DOHH2 (cell line): ENCODE results near the gene PTPN21.
A peak's percentile ranks its signal among the peaks of the same experiment; 100 is the strongest.

Experiments
- H3F3A ChIP-seq: fragments of 200-600 bp; sonication (generic), shearing (Covaris generic); 2 replicates; pipeline ENCODE4 v1.6.0; 2016; ENCODE audit warnings: antibody characterized with exemption, mild to moderate bottlenecking; ENCODE audit not compliant: control insufficient read depth, insufficient read depth
- H3K27ac ChIP-seq: fragments of 200-600 bp; sonication (generic); 2 replicates; pipeline ENCODE4 v1.5.1; 2014; ENCODE audit warnings: low read depth, mild to moderate bottlenecking, low read length, moderate library complexity
- H3K27me3 ChIP-seq: fragments of 200-600 bp; sonication (generic); 2 replicates; pipeline ENCODE4 v1.6.1; 2014; ENCODE audit warnings: mild to moderate bottlenecking, low read length, mixed read lengths; ENCODE audit not compliant: control insufficient read depth
- H3K36me3 ChIP-seq: fragments of 200-600 bp; sonication (generic); 2 replicates; pipeline ENCODE4 v1.6.1; 2014; ENCODE audit warnings: mild to moderate bottlenecking, low read length, moderate library complexity, mixed read lengths; ENCODE audit not compliant: control insufficient read depth
- H3K4me1 ChIP-seq: fragments of 200-600 bp; sonication (generic); 2 replicates; pipeline ENCODE4 v1.6.1; 2014; ENCODE audit warnings: mild to moderate bottlenecking, low read length, mixed read lengths; ENCODE audit not compliant: control insufficient read depth
- H3K4me2 ChIP-seq: fragments of 200-600 bp; sonication (generic); 2 replicates; pipeline ENCODE4 v1.6.0; 2014; ENCODE audit warnings: mild to moderate bottlenecking, low read length, moderate library complexity
- H3K4me3 ChIP-seq: fragments of 200-600 bp; sonication (generic); 2 replicates; pipeline ENCODE4 v1.5.1; 2014; ENCODE audit warnings: mild to moderate bottlenecking, low read length, mixed read lengths
- H3K79me2 ChIP-seq: fragments of 200-600 bp; sonication (generic); 2 replicates; pipeline ENCODE4 v1.6.1; 2014; ENCODE audit warnings: mild to moderate bottlenecking, low read length, mixed read lengths; ENCODE audit not compliant: control insufficient read depth
- H3K9me2 ChIP-seq: fragments of 200-600 bp; sonication (generic); replicated peaks from 2 replicates; pipeline ENCODE4 v1.6.1; 2014; ENCODE audit warnings: mild to moderate bottlenecking, low read length, mixed read lengths; ENCODE audit not compliant: control insufficient read depth
- H3K9me3 ChIP-seq: fragments of 200-600 bp; sonication (generic); 2 replicates; pipeline ENCODE4 v1.6.1; 2014; ENCODE audit warnings: antibody characterized with exemption, low read length, mixed read lengths; ENCODE audit not compliant: control insufficient read depth, insufficient read depth
- H4K20me1 ChIP-seq: fragments of 200-600 bp; sonication (generic); 2 replicates; pipeline ENCODE4 v1.6.0; 2014; ENCODE audit warnings: low read depth, mild to moderate bottlenecking, antibody characterized with exemption, low read length, moderate library complexity; ENCODE audit not compliant: control insufficient read depth, insufficient read depth
- EZH2phosphoT487 ChIP-seq: fragments of 200-600 bp; sonication (generic); IDR thresholded peaks from 2 replicates; pipeline ENCODE4 v1.6.1; 2017; ENCODE audit warnings: borderline replicate concordance, mild to moderate bottlenecking, antibody characterized with exemption, low read length, moderate library complexity, mixed read lengths
- TF ChIP-seq, protein P1 (sequence below): fragments of 200-600 bp; sonication (generic); IDR thresholded peaks from one replicate; pipeline ENCODE4 v1.5.1; 2014; ENCODE audit warnings: antibody characterized with exemption, mild to moderate bottlenecking, low read depth, low read length; ENCODE audit not compliant: poor library complexity, severe bottlenecking

The PTPN21 gene

DNA sequence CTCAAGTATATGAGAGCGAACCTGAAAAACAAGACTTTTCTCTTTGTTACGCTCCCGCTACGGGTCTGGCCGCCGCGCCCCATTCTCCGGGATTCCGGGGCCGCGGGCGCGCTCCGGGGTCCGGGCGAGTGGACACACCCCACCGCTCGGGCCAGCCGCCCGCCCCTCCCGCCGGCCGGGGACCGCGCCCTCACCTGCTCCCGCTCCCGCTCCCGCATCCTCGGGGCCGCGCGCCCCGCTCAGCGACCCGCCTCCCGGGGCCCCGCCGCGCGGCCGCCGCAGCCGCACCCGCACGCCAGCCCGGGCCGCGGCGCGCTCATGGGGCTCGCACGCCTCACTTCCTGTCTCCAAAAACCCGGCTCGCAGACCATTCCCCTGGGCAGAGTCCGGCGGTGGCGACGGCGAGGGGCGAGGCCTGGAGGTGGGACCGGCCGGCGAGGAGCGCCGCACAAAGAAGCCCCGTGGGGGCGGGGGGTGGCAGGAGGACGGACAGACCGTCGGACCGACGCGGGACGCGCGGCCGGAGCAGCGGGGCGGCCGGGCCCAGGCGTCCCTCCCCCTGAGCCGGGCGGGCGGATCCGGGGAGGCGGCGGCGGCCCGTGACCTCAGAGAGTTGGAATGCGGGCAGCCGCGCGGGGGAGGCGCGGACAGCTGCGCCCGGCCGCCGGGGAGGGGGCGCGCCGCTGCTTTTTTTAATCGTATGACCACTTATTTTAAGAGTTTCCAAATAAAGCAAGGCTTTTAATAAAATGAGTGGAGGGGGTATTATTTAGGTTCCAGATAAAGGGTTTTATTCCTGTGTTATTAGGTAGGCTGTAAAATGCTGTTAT lies at the start of gene PTPN21:
TSS of gene PTPN21 (minus strand) at position 551 of the 830 bp plus-strand sequence. CDS start 4,590 bp downstream, outside the sequence.
- H4K20me1 ChIP-seq: no peaks in the 10 kb centered on the region
- no peaks in the 10 kb centered on the region for H3K79me2 ChIP-seq
- peak; percentile 99 for TF ChIP-seq EZH2phosphoT487
- TF ChIP-seq, protein P1, sequence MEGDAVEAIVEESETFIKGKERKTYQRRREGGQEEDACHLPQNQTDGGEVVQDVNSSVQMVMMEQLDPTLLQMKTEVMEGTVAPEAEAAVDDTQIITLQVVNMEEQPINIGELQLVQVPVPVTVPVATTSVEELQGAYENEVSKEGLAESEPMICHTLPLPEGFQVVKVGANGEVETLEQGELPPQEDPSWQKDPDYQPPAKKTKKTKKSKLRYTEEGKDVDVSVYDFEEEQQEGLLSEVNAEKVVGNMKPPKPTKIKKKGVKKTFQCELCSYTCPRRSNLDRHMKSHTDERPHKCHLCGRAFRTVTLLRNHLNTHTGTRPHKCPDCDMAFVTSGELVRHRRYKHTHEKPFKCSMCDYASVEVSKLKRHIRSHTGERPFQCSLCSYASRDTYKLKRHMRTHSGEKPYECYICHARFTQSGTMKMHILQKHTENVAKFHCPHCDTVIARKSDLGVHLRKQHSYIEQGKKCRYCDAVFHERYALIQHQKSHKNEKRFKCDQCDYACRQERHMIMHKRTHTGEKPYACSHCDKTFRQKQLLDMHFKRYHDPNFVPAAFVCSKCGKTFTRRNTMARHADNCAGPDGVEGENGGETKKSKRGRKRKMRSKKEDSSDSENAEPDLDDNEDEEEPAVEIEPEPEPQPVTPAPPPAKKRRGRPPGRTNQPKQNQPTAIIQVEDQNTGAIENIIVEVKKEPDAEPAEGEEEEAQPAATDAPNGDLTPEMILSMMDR: no peak
- peaks cover 25% of the 10 kb centered on the region for H3K4me1 ChIP-seq
- peaks cover 38% of the 10 kb centered on the region for H3K27me3 ChIP-seq
- H3K4me3 ChIP-seq: peak within 1 kb of the TSS; percentile 66
- no peaks in the 10 kb centered on the region for H3K9me2 ChIP-seq
- H3K27ac ChIP-seq: no peak within 1 kb of the TSS
- no peaks in the 10 kb centered on the region for H3K36me3 ChIP-seq
- H3K9me3 ChIP-seq: no peaks in the 10 kb centered on the region
- H3F3A ChIP-seq: no peaks in the 10 kb centered on the region
- H3K4me2 ChIP-seq: peak within 1 kb of the TSS; percentile 66

DNA sequence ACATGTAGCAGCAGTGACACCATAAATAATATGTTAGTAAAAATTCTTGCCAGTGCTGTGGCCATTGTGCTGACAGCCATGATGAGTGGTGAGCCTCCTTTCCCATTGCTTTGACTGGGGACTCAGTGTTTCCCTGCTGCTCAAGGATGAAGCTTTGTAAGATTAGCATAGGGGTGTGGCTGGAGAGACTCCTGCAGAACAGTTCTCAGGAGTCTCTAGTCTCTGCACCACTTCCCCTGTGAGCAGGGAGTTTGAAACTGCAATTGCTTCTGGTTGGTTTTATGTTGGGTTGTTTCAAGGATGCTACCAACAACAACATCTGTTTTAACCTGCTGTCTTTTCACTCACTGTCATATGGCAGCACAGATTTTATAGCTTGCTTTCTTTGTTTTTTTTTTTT lies 49.4 kb upstream of the PTPN21 start:
- H3K36me3 ChIP-seq: peaks cover 90% of the 10 kb centered on the region
- TF ChIP-seq EZH2phosphoT487: no peak
- TF ChIP-seq, protein P1: no peak
- H3K27me3 ChIP-seq: no peaks in the 10 kb centered on the region
- H3K79me2 ChIP-seq: no peaks in the 10 kb centered on the region
- no peaks in the 10 kb centered on the region for H3K9me2 ChIP-seq
- H4K20me1 ChIP-seq: no peaks in the 10 kb centered on the region; the same call in 1 of the 2 replicates
- no peaks in the 10 kb centered on the region for H3K9me3 ChIP-seq
- H3F3A ChIP-seq: no peaks in the 10 kb centered on the region
- H3K4me2 ChIP-seq: no peak overlapping the region
- H3K27ac ChIP-seq: no peak overlapping the region
- H3K4me3 ChIP-seq: no peak overlapping the region
- peaks cover 11% of the 10 kb centered on the region for H3K4me1 ChIP-seq

DNA sequence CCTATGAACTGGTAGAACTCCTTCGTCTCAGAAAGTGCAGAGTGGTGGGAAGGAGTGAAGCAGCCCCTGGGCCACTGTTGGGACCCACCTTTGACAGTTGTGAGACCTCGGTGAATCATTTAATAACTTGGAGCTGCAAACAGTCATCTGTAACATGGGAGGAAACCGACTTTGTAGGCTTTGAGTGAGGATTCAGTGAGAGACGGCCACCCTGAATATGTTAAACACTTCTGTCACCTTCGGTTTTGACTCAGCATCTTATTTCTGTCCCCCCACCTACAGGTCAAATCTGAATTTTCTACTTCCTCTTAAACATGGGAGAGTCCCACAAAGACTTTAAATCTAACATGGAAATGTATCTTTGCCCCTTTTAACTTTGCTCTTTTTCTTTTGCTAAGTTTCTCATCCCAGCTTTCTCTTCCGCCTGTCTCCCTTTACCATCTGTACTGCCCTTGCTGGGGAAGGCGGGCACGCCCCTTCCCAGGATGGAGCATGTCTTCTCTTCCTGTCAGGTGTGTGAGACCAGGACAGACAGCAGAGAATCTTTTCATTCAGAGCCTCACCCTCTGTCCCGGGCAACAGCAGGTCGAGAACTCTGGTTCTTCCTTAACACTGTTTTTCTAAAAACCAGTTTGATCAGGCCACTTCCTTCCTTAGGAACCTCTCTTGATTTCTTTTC lies 45.1 kb upstream of the PTPN21 start:
- H3K27ac ChIP-seq: no peak overlapping the region
- TF ChIP-seq, protein P1: no peak
- no peak for TF ChIP-seq EZH2phosphoT487
- H3F3A ChIP-seq: no peaks in the 10 kb centered on the region
- H3K9me3 ChIP-seq: no peaks in the 10 kb centered on the region
- peaks cover 89% of the 10 kb centered on the region for H3K36me3 ChIP-seq
- H3K4me3 ChIP-seq: no peak overlapping the region
- no peaks in the 10 kb centered on the region for H3K79me2 ChIP-seq
- H3K4me1 ChIP-seq: peaks cover 11% of the 10 kb centered on the region
- H4K20me1 ChIP-seq: no peaks in the 10 kb centered on the region
- H3K9me2 ChIP-seq: no peaks in the 10 kb centered on the region
- no peak overlapping the region for H3K4me2 ChIP-seq
- no peaks in the 10 kb centered on the region for H3K27me3 ChIP-seq
